Esophagus muscularis mucosa (tissue), 4 donors: Measurements from ENCODE around the gene SLCO3A1.

Experiments used
- CTCF ChIP-seq, 3 experiments: fragments of 200-600 bp in 2 of 3; fragments of 450-650 bp in 1 of 3; sonication (generic) in 2 of 3; IDR thresholded peaks; one replicate each; pipeline ENCODE4 v1.5.1; 2017 to 2019; ENCODE audit warnings: antibody characterized with exemption in 3 of 3, mild to moderate bottlenecking in 2 of 3, moderate library complexity in 1 of 3
- EP300 ChIP-seq: sonication (generic); formaldehyde crosslinking; IDR thresholded peaks from one replicate; pipeline ENCODE4 v1.6.1; 2017; ENCODE audit warnings: antibody characterized with exemption
- POLR2A ChIP-seq: fragments of 450-650 bp; IDR thresholded peaks from one replicate; pipeline ENCODE4 v1.6.1; 2017; ENCODE audit warnings: antibody characterized with exemption, moderate library complexity, mild to moderate bottlenecking, low read depth

- TF ChIP-seq CTCF (IDR thresholded peaks at IDR 0.05), result no peak
- TF ChIP-seq POLR2A, result no peak
- no peak for TF ChIP-seq EP300
Observed at GRCh38 chr15:91981821-91982800, 128.6 kb downstream of the SLCO3A1 start.
